Measurements from ENCODE around the gene ZNF525.
A peak's percentile ranks its signal among the peaks of the same experiment; 100 is the strongest.

DNA sequence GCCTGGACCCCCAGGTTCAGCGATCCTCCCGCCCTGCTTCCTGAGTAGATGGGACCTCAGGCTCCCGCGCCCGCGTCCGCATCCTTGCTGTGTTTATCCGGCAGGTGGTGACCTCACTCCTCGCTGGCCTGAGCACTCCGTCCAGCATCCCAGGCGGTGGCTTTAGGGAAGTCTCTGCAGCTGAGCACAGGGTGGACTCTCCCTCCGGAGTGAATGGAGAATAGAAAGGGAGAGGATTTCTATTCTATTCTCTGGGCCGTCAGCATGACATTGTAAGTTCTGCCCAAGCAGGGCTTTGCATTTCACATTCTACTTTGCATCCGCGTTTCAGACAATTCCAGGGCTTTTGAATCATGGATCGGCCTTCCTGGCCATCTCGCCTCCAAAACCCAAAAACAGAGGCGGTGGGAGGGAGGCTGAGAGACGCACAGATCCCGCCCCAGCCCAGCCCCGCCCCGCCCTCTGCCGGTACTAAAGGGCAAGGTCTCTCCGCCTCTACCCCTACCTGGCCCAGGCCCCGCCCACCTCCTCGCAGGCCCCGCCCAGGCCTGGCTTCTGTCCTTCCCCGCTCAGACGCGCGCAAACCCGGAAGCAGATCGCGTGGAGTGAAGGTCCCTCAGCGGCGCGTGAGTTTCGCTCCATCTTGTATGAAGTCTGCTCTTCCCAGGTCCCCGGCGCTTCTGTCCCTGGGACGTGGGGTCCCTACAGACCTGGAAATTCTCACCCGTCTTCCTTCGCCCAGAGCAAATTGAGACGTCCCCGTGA lies at the start of gene ZNF525:
- peak in 2 of 3 experiments; percentile 18 to 30 for TF ChIP-seq CTCF (IDR thresholded peaks at IDR 0.05)
- TF ChIP-seq POLR2A (IDR thresholded peaks at IDR 0.05; ENCODE audit: low read depth) = no peak
- TF ChIP-seq POLR2AphosphoS5 (IDR thresholded peaks at IDR 0.05) = peak; percentile 84 to 86
